ENCODE data around the gene P2RY8.

DNA sequence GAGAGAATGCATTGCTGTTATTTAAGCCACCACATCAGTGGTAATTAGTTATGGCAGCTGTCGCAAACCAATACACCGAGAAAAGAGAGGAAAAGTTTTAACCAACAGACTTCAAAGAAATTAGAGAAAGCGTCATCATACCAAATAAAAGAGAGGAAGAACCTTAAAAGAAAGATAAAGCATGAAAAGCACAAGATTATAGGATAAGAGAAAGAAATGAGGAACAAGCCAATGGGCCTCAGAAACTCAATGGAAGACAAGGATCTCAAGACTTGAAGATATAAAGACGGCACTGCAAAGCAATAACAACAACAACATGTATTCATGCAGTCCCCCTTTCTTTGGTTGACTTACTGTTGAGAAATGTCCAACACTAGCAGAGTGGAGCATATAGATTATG, 61.5 kb downstream of the P2RY8 start:
- no peak for TF ChIP-seq CTCF (IDR thresholded peaks at IDR 0.05 in 2 of 3, conservative IDR thresholded peaks at IDR 0.05 in 1 of 3; ENCODE audit: borderline replicate concordance in 1 of 3, insufficient read depth in 1 of 3, low read depth in 2 of 3, low read length in 2 of 3)
- no peak for TF ChIP-seq ZNF274 (IDR thresholded peaks at IDR 0.05; ENCODE audit: low read depth, low read length)
- TF ChIP-seq, protein P1, sequence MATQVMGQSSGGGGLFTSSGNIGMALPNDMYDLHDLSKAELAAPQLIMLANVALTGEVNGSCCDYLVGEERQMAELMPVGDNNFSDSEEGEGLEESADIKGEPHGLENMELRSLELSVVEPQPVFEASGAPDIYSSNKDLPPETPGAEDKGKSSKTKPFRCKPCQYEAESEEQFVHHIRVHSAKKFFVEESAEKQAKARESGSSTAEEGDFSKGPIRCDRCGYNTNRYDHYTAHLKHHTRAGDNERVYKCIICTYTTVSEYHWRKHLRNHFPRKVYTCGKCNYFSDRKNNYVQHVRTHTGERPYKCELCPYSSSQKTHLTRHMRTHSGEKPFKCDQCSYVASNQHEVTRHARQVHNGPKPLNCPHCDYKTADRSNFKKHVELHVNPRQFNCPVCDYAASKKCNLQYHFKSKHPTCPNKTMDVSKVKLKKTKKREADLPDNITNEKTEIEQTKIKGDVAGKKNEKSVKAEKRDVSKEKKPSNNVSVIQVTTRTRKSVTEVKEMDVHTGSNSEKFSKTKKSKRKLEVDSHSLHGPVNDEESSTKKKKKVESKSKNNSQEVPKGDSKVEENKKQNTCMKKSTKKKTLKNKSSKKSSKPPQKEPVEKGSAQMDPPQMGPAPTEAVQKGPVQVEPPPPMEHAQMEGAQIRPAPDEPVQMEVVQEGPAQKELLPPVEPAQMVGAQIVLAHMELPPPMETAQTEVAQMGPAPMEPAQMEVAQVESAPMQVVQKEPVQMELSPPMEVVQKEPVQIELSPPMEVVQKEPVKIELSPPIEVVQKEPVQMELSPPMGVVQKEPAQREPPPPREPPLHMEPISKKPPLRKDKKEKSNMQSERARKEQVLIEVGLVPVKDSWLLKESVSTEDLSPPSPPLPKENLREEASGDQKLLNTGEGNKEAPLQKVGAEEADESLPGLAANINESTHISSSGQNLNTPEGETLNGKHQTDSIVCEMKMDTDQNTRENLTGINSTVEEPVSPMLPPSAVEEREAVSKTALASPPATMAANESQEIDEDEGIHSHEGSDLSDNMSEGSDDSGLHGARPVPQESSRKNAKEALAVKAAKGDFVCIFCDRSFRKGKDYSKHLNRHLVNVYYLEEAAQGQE (IDR thresholded peaks at IDR 0.05; ENCODE audit: low read depth) = no peak
- TF ChIP-seq POLR2AphosphoS5 (IDR thresholded peaks at IDR 0.05; ENCODE audit: low read depth, low read length) = no peak
- TF ChIP-seq SIN3A (IDR thresholded peaks at IDR 0.05; ENCODE audit: low read depth) = no peak
- TF ChIP-seq CEBPB (IDR thresholded peaks at IDR 0.05; ENCODE audit: low read depth) = no peak
- TF ChIP-seq EZH2phosphoT487 (IDR thresholded peaks at IDR 0.05; ENCODE audit: borderline replicate concordance) = no peak
- TF ChIP-seq POLR2A (IDR thresholded peaks at IDR 0.05; ENCODE audit: borderline replicate concordance, extremely low read depth, insufficient read depth, insufficient read length) = no peak
- no peak for TF ChIP-seq EZH2 (IDR thresholded peaks at IDR 0.05)
- no peak for TF ChIP-seq YY1 (IDR thresholded peaks at IDR 0.05; ENCODE audit: extremely low read depth, insufficient replicate concordance, low read depth, low read length)
- TF ChIP-seq EGR1 (IDR thresholded peaks at IDR 0.05; ENCODE audit: low read depth) = no peak

All from HCT116 (cell line).